GM12874 (cell line): ENCODE measurements around the gene SIGLEC1.

Experiments used
- CTCF ChIP-seq: IDR thresholded peaks from 2 replicates; pipeline ENCODE4 v1.5.1; 2011; ENCODE audit warnings: low read depth, mild to moderate bottlenecking, control low read depth, low read length, moderate library complexity; ENCODE audit not compliant: insufficient read depth

Gene SIGLEC1

GRCh38 chr20:3674447-3674846, 38.0 kb downstream of the SIGLEC1 start:
- no peak for TF ChIP-seq CTCF

GRCh38 chr20:3673221-3674070, 39.0 kb downstream of the SIGLEC1 start:
- TF ChIP-seq CTCF: no peak

GRCh38 chr20:3672547-3673171, 39.7 kb downstream of the SIGLEC1 start:
- TF ChIP-seq CTCF: no peak

GRCh38 chr20:3671986-3672546, 40.3 kb downstream of the SIGLEC1 start:
- TF ChIP-seq CTCF: no peak

- TF ChIP-seq CTCF: no peak
These were observed 41.5 kb downstream of the SIGLEC1 start for GRCh38 chr20:3670945-3671344.

- TF ChIP-seq CTCF: no peak
These were observed 41.9 kb downstream of the SIGLEC1 start for GRCh38 chr20:3670511-3670910.

GRCh38 chr20:3669710-3670367, 42.6 kb downstream of the SIGLEC1 start:
- no peak for TF ChIP-seq CTCF
